ENCODE results near the gene ROS1. TPM values are rescaled to one million over a fixed set of nuclear protein-coding genes. Genes with fewer than 3 reads are reported as not detected.
A peak's percentile ranks its signal among the peaks of the same experiment; 100 is the strongest.

Gene ROS1
- total RNA-seq, 1 experiment from 2014 or later = not detected

DNA sequence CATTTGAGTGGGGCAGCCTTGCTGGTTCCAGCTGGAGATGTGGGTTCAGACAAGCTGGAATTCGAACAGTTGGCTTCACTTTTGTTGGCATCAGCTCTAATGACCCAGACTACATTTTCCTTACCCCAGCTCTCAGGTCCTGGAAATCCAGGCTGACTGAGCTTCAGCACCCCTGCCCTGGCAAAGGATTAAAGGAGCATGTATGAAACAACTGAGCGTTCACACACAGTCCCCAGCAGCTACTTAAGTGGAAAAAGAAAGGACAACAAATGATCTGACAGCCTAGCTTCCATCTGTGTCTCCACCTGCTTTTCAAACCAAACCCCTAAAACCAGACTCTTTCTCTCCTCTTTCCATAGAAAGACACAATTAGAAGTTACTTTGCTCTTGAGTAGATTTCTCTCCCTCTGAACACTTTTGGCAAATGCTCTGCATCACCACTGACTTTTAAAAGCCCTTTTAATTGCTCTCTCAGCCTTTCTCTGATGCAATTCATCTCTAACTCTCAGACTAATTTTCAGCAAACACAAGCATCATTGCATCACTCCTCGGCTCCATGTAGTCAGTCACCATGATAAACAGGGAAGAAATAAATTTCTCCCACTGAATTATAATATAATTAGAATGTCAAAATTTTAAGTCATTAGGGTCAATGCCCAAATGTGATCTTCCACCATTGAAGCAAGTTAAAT, 28.1 kb downstream of the ROS1 start:
- no peak overlapping the region for H3K4me3 Mint-ChIP-seq
- Histone ChIP-seq H3K9ac (ENCODE audit: extremely low read depth, insufficient read length, low read length) (no peak overlapping the region), H2BK5ac (ENCODE audit: insufficient read length, low read length) (no peak overlapping the region), H3T11ph (ENCODE audit: low read length) (no peak overlapping the region), H3K79me1 (ENCODE audit: insufficient read depth, low read depth, low read length, poor library complexity, severe bottlenecking) (no peaks in the 10 kb centered on the region), H3K27me3 (ENCODE audit: insufficient read depth, low read length) (no peaks in the 10 kb centered on the region), H2AK5ac (ENCODE audit: insufficient read length, low read length) (no peak overlapping the region), H4K20me1 (ENCODE audit: control insufficient read depth, insufficient read depth, insufficient read length) (no peaks in the 10 kb centered on the region), H2BK120ac (ENCODE audit: low read depth, low read length, poor library complexity, severe bottlenecking) (no peak overlapping the region), H3K4me2 (ENCODE audit: insufficient read depth, insufficient read length, low read length) (no peak overlapping the region), H2AFZ (ENCODE audit: low read length) (no peak overlapping the region), H4K5ac (ENCODE audit: insufficient read length, low read depth, low read length) (no peak overlapping the region), H3K18ac (ENCODE audit: insufficient read length, low read depth, low read length) (no peak overlapping the region), H2BK15ac (ENCODE audit: low read depth, low read length) (no peak overlapping the region), H3K4me1 (ENCODE audit: insufficient read depth, low read length) (no peaks in the 10 kb centered on the region), H3K79me2 (ENCODE audit: insufficient read depth, low read length) (no peaks in the 10 kb centered on the region), H3K27ac (ENCODE audit: insufficient read length, low read depth, low read length) (no peak overlapping the region), H3K56ac (ENCODE audit: insufficient read length, low read depth, low read length) (no peak overlapping the region), H4K91ac (ENCODE audit: insufficient read length, low read depth, low read length) (no peak overlapping the region), H4K8ac (replicated peaks; ENCODE audit: insufficient read length, low read depth, low read length) (no peak overlapping the region), H2BK12ac (ENCODE audit: insufficient read length, low read depth, low read length) (no peak overlapping the region), H2BK20ac (ENCODE audit: low read depth, low read length, poor library complexity, severe bottlenecking) (no peak overlapping the region), H3K9me3 (ENCODE audit: control insufficient read depth, low read depth, low read length) (no peaks in the 10 kb centered on the region), H3K23me2 (ENCODE audit: insufficient read length, low read depth, low read length, poor library complexity, severe bottlenecking) (no peaks in the 10 kb centered on the region), H3K23ac (ENCODE audit: insufficient read length, low read depth, low read length) (no peak overlapping the region), H3K4ac (ENCODE audit: low read depth, low read length) (no peak overlapping the region), H3K14ac (ENCODE audit: insufficient read depth, low read length) (no peak overlapping the region)
- no peaks in the 10 kb centered on the region for H3K27me3 Mint-ChIP-seq (ENCODE audit: low read depth)
- H3K9me3 Mint-ChIP-seq = no peaks in the 10 kb centered on the region
- no peaks in the 10 kb centered on the region for H3K4me1 Mint-ChIP-seq
- no peaks in the 10 kb centered on the region for H3K36me3 Mint-ChIP-seq (ENCODE audit: insufficient read depth in 1 of 3, low read depth in 3 of 3)
- DNase-seq = no peak
- no CpG with 5 or more reads among the region's 3 CpGs for WGBS (ENCODE audit: extremely low coverage, insufficient read length, low lambda C conversion rate)
- 0 out of 7 replicates have a peak overlapping the region, but pooled peaks of 1 of the 3 experiments have one; percentile 1 for H3K27ac Mint-ChIP-seq
- TF ChIP-seq, protein P1, sequence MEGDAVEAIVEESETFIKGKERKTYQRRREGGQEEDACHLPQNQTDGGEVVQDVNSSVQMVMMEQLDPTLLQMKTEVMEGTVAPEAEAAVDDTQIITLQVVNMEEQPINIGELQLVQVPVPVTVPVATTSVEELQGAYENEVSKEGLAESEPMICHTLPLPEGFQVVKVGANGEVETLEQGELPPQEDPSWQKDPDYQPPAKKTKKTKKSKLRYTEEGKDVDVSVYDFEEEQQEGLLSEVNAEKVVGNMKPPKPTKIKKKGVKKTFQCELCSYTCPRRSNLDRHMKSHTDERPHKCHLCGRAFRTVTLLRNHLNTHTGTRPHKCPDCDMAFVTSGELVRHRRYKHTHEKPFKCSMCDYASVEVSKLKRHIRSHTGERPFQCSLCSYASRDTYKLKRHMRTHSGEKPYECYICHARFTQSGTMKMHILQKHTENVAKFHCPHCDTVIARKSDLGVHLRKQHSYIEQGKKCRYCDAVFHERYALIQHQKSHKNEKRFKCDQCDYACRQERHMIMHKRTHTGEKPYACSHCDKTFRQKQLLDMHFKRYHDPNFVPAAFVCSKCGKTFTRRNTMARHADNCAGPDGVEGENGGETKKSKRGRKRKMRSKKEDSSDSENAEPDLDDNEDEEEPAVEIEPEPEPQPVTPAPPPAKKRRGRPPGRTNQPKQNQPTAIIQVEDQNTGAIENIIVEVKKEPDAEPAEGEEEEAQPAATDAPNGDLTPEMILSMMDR (conservative IDR thresholded peaks at IDR 0.05) = no peak
